GM21526 (cell line): ENCODE results near the gene COL5A3.

Experiments
- ATAC-seq: cut with Tn5 transposase; IDR thresholded peaks from one replicate; pipeline ENCODE4 v1.9.1; 2021; ENCODE audit warnings: moderate library complexity; ENCODE audit not compliant: unreplicated experiment, low FRiP score

COL5A3 gene

DNA sequence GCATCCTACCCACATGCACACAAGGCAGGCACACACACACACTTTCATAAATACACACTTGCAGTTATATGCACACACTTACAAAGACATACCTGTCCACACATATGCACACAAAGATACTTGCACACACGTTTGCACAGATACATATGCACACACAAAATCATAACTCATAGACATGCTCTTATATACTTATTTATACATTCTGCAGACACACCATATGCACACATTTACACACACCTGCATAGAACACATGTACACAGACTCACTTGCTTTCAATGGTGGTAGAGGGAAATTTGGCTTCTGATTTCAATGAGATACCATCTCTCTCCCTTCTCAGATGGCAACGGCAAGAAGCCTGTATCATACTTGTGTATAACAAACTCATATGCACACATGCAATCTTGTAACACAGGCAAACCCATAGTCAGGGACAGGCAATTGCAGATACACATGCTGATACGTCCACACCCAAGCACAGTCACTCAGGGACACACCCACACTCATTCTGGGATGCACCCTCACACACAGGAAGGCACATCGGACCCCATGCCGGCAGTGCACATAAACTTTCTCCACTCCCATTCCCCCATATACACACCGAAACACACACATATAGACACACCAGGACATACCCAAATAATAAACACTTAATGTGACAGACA is 98.6 kb downstream of the COL5A3 start:
- ATAC-seq, result no peak

DNA sequence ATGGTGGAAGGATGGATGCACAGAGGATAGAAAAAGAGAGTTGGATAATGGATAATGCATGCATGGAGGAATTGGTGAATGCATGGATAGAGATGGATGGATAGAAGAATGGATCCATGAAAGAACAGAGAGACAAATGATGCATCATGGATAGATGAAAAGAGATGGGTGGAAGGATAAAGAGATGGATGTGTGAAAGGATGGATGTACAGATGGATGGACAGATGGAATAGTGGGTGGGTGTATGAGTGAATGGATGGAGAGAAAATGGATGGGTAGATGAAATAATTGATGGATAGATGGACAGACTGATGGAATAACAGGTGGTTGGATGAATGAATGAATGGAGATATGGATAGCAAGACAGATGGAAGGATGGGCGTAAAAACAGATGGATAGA is 99.7 kb downstream of the COL5A3 start:
- ATAC-seq, result no peak
